PC-3 (cell line): Measurements from ENCODE around the gene PEAK3. TPM values are rescaled to one million over a fixed set of nuclear protein-coding genes. Genes with fewer than 3 reads are reported as not detected.

Experiments
- ATAC-seq: fragments of 200-7000 bp; cut with Tn5 transposase; 2 replicates; pipeline ENCODE4 v1.9.1; 2020; ENCODE audit warnings: mild to moderate bottlenecking, moderate library complexity
- BruUV-seq: library from RNA; stranded (reverse); fragments of 400-500 nt; replicated peaks from 2 replicates; lab custom pipeline; 2021; lab: Mats Ljungman, UMichigan
- CTCF ChIA-PET: fragments of 300-600 bp; sonication (Branson Sonifier 250); formaldehyde crosslinking; loops from one replicate; lab custom pipeline; 2022; ENCODE audit warnings: antibody characterized with exemption; lab: Charles Lee
- POLR2A ChIA-PET: fragments of 300-600 bp; sonication (Branson Sonifier 250); formaldehyde crosslinking; loops from one replicate; lab custom pipeline; 2022; ENCODE audit warnings: antibody characterized with exemption; ENCODE audit not compliant: unreplicated experiment; lab: Charles Lee
- DNase-seq: peaks from one replicate; pipeline ENCODE4 v3.0.0-alpha.2; 2015
- H2AFZ ChIP-seq: fragments of 300-600 bp; sonication (generic); 2 replicates; pipeline ENCODE4 v1.6.0; 2016; ENCODE audit warnings: antibody characterized with exemption, low read length
- H3F3A ChIP-seq: fragments of 300-600 bp; sonication (generic); one replicate; pipeline ENCODE4 v1.6.0; 2017; ENCODE audit warnings: antibody characterized with exemption, low read length, control low read depth, mild to moderate bottlenecking; ENCODE audit not compliant: unreplicated experiment
- H3K27ac ChIP-seq: fragments of 300-600 bp; sonication (generic); 2 replicates; pipeline ENCODE4 v1.5.1; 2016; ENCODE audit warnings: mild to moderate bottlenecking, low read length
- H3K27me3 ChIP-seq: fragments of 300-600 bp; sonication (generic); 2 replicates; pipeline ENCODE4 v1.6.1; 2016; ENCODE audit warnings: low read length, mixed read lengths
- H3K36me3 ChIP-seq: fragments of 300-600 bp; sonication (generic); 2 replicates; pipeline ENCODE4 v1.6.1; 2016; ENCODE audit warnings: low read depth, mixed run types, low read length, mixed read lengths
- H3K4me1 ChIP-seq: fragments of 300-600 bp; sonication (generic); 2 replicates; pipeline ENCODE4 v1.5.1; 2016; ENCODE audit warnings: low read length; ENCODE audit not compliant: insufficient read depth
- H3K4me2 ChIP-seq: fragments of 300-600 bp; sonication (generic); 2 replicates; pipeline ENCODE4 v1.6.0; 2016; ENCODE audit warnings: low read length
- H3K4me3 ChIP-seq: fragments of 300-600 bp; sonication (generic); 2 replicates; pipeline ENCODE4 v1.5.1; 2016; ENCODE audit warnings: mild to moderate bottlenecking, low read length, mixed read lengths
- H3K79me2 ChIP-seq: fragments of 300-600 bp; sonication (generic); 2 replicates; pipeline ENCODE4 v1.6.1; 2017; ENCODE audit warnings: low read length, mixed read lengths
- H3K9ac ChIP-seq: fragments of 300-600 bp; sonication (generic); 2 replicates; pipeline ENCODE4 v1.6.0; 2016; ENCODE audit warnings: mild to moderate bottlenecking, low read length
- H3K9me2 ChIP-seq: fragments of 300-600 bp; sonication (generic); replicated peaks from 2 replicates; pipeline ENCODE4 v1.6.1; 2016; ENCODE audit warnings: mixed run types, low read length, mixed read lengths
- H3K9me3 ChIP-seq: fragments of 300-600 bp; sonication (generic); 2 replicates; pipeline ENCODE4 v1.6.1; 2016; ENCODE audit warnings: low read length, mixed read lengths
- H4K20me1 ChIP-seq: fragments of 300-600 bp; sonication (generic); 2 replicates; pipeline ENCODE4 v1.6.1; 2016; ENCODE audit warnings: low read length, mixed read lengths
- EZH2 ChIP-seq: fragments of 300-600 bp; sonication (generic); IDR thresholded peaks from one replicate; pipeline ENCODE4 v1.6.1; 2017; ENCODE audit warnings: antibody characterized with exemption, mild to moderate bottlenecking, low read length; ENCODE audit not compliant: unreplicated experiment
- EZH2phosphoT487 ChIP-seq: fragments of 300-600 bp; sonication (generic); IDR thresholded peaks from 2 replicates; pipeline ENCODE4 v1.6.1; 2018; ENCODE audit warnings: mild to moderate bottlenecking, antibody characterized with exemption, low read length, borderline replicate concordance
- intact Hi-C: fragments of 100-400 bp; cut with micrococcal nuclease; formaldehyde crosslinking; loops from 2 replicates; pipeline ENCODE4 v1.9.0; 2023
- total RNA-seq: library from RNA; depleted of rRNA; stranded (reverse); fragments of >200 nt; gene quantifications from 2 replicates; pipeline ENCODE4 v1.2.3, GENCODE V29; 2014
- TF ChIP-seq, protein P1 (sequence below): fragments of 300-600 bp; sonication (generic); conservative IDR thresholded peaks from 2 replicates; pipeline ENCODE4 v1.5.1; 2017; ENCODE audit warnings: antibody characterized with exemption, low read depth, mild to moderate bottlenecking, low read length

PEAK3 gene
- total RNA-seq, 1 experiment from 2014 or later: not detected

DNA sequence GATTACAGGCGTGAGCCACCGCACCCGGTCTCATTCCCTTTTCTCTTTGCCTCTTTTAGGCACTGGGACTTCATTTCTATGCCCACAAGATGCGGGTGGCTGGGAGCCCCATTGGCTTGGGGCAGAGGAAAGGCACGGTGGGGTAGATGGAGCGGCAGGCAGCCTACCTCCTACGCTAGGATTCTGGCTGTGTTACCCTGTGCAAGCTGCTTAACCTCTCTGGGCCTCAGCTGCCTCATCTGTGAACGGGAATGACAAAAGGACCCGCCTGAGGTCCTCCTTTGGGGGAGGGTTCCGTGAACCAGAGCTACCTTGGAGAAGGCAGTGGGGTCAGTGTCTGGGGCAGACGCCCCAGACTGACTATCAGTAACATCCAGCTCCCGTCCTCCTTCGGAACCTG lies 35.3 kb upstream of the PEAK3 start:
- DNase-seq (no peak), ATAC-seq (no peak)
- H3K9me2 ChIP-seq: no peaks in the 10 kb centered on the region
- no peaks in the 10 kb centered on the region for H4K20me1 ChIP-seq
- BruUV-seq: no TSS peak
- CTCF ChIA-PET: no interaction called here
- intact Hi-C loops: loop anchor here (10.0 kb wide), 1 partner anchor 82 kb away; the partner anchor contains the start of genes PLEKHJ1 and SF3A2
- no peak overlapping the region for H3K9ac ChIP-seq
- no peaks in the 10 kb centered on the region for H3K4me1 ChIP-seq
- H3K27ac ChIP-seq: no peak overlapping the region
- no peaks in the 10 kb centered on the region for H3K9me3 ChIP-seq
- POLR2A ChIA-PET: no interaction called here
- H3K36me3 ChIP-seq: no peaks in the 10 kb centered on the region
- no peak overlapping the region for H2AFZ ChIP-seq
- TF ChIP-seq, protein P1, sequence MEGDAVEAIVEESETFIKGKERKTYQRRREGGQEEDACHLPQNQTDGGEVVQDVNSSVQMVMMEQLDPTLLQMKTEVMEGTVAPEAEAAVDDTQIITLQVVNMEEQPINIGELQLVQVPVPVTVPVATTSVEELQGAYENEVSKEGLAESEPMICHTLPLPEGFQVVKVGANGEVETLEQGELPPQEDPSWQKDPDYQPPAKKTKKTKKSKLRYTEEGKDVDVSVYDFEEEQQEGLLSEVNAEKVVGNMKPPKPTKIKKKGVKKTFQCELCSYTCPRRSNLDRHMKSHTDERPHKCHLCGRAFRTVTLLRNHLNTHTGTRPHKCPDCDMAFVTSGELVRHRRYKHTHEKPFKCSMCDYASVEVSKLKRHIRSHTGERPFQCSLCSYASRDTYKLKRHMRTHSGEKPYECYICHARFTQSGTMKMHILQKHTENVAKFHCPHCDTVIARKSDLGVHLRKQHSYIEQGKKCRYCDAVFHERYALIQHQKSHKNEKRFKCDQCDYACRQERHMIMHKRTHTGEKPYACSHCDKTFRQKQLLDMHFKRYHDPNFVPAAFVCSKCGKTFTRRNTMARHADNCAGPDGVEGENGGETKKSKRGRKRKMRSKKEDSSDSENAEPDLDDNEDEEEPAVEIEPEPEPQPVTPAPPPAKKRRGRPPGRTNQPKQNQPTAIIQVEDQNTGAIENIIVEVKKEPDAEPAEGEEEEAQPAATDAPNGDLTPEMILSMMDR: no peak
- no peak for TF ChIP-seq EZH2phosphoT487
- TF ChIP-seq EZH2: no peak
- H3K27me3 ChIP-seq: no peaks in the 10 kb centered on the region
- H3K4me3 ChIP-seq: no peak overlapping the region
- no peaks in the 10 kb centered on the region for H3K79me2 ChIP-seq
- H3F3A ChIP-seq: no peaks in the 10 kb centered on the region
- no peak overlapping the region for H3K4me2 ChIP-seq

DNA sequence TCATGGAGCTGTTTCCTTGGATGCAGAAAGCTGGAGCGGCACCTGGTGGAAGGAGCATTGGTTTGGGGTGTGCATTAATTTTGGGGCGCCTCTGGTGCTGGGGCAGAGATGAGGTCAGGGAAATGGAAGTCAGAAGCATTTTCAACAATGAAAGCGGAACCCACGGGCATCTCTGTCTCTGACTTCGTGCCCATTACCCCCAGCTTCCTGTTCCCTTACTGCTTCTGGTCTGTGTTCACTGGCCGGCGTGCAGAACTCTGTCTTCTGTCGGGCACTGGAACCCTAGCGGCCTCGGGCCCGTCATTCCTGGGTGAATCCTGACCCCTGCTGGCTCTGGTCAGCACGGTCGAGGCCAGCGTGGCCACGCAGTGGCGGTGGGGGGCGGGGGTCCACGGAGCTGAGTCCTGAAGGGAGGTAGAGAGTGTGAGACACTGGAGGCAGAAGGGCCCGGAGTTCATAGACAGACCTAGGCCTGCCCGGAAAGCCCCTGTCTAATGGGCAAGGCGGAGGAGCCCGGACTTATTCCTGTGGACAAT lies 33.9 kb upstream of the PEAK3 start:
- Histone ChIP-seq H3K36me3 (no peaks in the 10 kb centered on the region), H3K27me3 (no peaks in the 10 kb centered on the region), H3K9me3 (no peaks in the 10 kb centered on the region), H3K4me3 (no peak overlapping the region), H3K9ac (no peak overlapping the region), H3K9me2 (no peaks in the 10 kb centered on the region), H3K4me2 (no peak overlapping the region), H3K79me2 (no peaks in the 10 kb centered on the region), H4K20me1 (no peaks in the 10 kb centered on the region), H2AFZ (no peak overlapping the region), H3K27ac (no peak overlapping the region), H3F3A (no peaks in the 10 kb centered on the region), H3K4me1 (no peaks in the 10 kb centered on the region)
- intact Hi-C loops: loop anchor here (1.0 to 10.0 kb wide), 2 partner anchors 81 to 160 kb away; partner anchors contain the start of genes PLEKHJ1 and SF3A2
- peak; percentile 46 for DNase-seq
- CTCF ChIA-PET: interaction anchor here (0.6 kb wide), 1 partner anchor 8 kb away, joined by 3 read pairs; no protein-coding TSS in a partner anchor
- TF ChIP-seq EZH2 (no peak), EZH2phosphoT487 (no peak)
- TF ChIP-seq, protein P1: peak; percentile 67
- peak; percentile 90 for ATAC-seq
- POLR2A ChIA-PET: no interaction called here
- BruUV-seq: no TSS peak

DNA sequence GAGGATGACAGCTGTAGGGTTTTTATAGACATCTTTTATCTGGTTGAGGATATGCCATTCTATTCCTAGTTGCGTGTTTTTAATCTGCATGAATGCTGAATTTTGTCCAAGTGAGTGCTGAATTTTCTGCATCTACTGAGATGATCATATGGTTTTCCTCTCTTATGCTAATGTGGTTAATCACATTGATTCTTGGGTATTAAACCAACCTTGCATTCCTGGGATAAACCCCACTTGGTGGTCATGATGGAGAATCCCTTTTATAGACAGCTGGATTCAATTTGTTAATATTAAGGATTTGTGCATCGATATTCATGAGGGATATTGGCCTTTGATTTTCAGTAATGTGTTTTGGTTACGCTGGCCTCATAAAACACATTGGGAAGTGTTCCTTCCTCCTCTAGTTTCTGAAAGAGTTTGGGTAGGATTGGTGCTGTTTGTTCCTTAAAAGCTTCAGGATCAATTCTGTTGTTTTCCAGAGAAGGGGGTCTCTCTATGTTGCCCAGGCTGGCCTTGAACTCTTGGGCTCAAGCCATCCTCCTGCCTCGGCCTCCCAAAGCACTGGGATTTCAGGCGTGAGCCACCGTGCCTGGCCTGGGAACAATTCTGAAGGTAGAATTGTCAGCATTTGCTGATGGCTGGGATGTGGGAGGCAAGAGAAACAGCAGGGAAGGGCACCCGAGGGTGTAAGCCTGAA lies 33.3 kb upstream of the PEAK3 start:
- Histone ChIP-seq H3K9me3 (no peaks in the 10 kb centered on the region), H3K9ac (no peak overlapping the region), H3K27me3 (no peaks in the 10 kb centered on the region), H3F3A (no peaks in the 10 kb centered on the region), H3K4me1 (no peaks in the 10 kb centered on the region), H2AFZ (no peak overlapping the region), H3K27ac (no peak overlapping the region), H3K4me3 (no peak overlapping the region), H3K36me3 (no peaks in the 10 kb centered on the region), H3K9me2 (no peaks in the 10 kb centered on the region), H3K79me2 (no peaks in the 10 kb centered on the region), H4K20me1 (no peaks in the 10 kb centered on the region), H3K4me2 (no peak overlapping the region)
- DNase-seq (no peak), ATAC-seq (no peak)
- TF ChIP-seq, protein P1: no peak
- no peak for TF ChIP-seq EZH2
- TF ChIP-seq EZH2phosphoT487: no peak
- intact Hi-C loops: loop anchor here (10.0 kb wide), 1 partner anchor 80 kb away; the partner anchor contains the start of genes PLEKHJ1 and SF3A2
- CTCF ChIA-PET: no interaction called here
- POLR2A ChIA-PET: no interaction called here
- no TSS peak for BruUV-seq
